ENCODE measurements around the gene CCDC170. TPM values are rescaled to one million over a fixed set of nuclear protein-coding genes. Genes with fewer than 3 reads are reported as not detected.
A peak's percentile ranks its signal among the peaks of the same experiment; 100 is the strongest.

CCDC170 gene
- total and polyA plus RNA-seq, 9 of the 15 experiments (the other 6 are each of a cell fraction or from before 2014, with no cell fraction given): 0.01 to 0.18 (median 0.05) TPM; not detected in 6

GRCh38 chr6:151524059-151524458 lies 30.2 kb downstream of the CCDC170 start:
- TF ChIP-seq ZFP36 (IDR thresholded peaks at IDR 0.05; ENCODE audit: low read depth, low read length, partially characterized antibody): peak; percentile 53
- no peak for TF ChIP-seq GTF2B (IDR thresholded peaks at IDR 0.05; ENCODE audit: extremely low read depth, insufficient read length)
- TF ChIP-seq ZNF277 (CRISPR knock-in tag; IDR thresholded peaks at IDR 0.05; ENCODE audit: borderline replicate concordance): no peak
- TF ChIP-seq TRIM24 (IDR thresholded peaks at IDR 0.05): 0 out of 4 replicates have a peak, but pooled peaks of 1 of the 2 experiments have one; percentile 21
- TF ChIP-seq HNRNPL (IDR thresholded peaks at IDR 0.05; ENCODE audit: low read depth, low read length): no peak
- TF ChIP-seq JUNB (CRISPR knock-in tag; conservative IDR thresholded peaks at IDR 0.05): no peak
- TF ChIP-seq THRAP3 (IDR thresholded peaks at IDR 0.05; ENCODE audit: borderline replicate concordance): no peak
- no peak for TF ChIP-seq E2F1 (CRISPR knock-in tag; IDR thresholded peaks at IDR 0.05)
- no peak for TF ChIP-seq ETV1 (tag; conservative IDR thresholded peaks at IDR 0.05; ENCODE audit: low read depth)
- TF ChIP-seq STAG1 (CRISPR knock-in tag; IDR thresholded peaks at IDR 0.05; ENCODE audit: borderline replicate concordance): no peak
- no peak for TF ChIP-seq ZC3H4 (CRISPR knock-in tag; IDR thresholded peaks at IDR 0.05; ENCODE audit: borderline replicate concordance)
- TF ChIP-seq CBFA2T3 (IDR thresholded peaks at IDR 0.05): 0 out of 2 replicates have a peak, but pooled peaks have one; percentile 25
- no peak for TF ChIP-seq MLX (CRISPR knock-in tag; conservative IDR thresholded peaks at IDR 0.05)
- no peak for TF ChIP-seq ZBTB8A (IDR thresholded peaks at IDR 0.05; ENCODE audit: partially characterized antibody)
- TF ChIP-seq EP300 (IDR thresholded peaks at IDR 0.05; ENCODE audit: low read length): no peak
- TF ChIP-seq ZNF512 (tag; IDR thresholded peaks at IDR 0.05): no peak
- CTCF ChIA-PET (ENCODE audit: low intra/inter-chr PET ratio): no interaction called here

More at GRCh38 chr6:151524059-151524458, 30.2 kb downstream of the CCDC170 start:
- ATAC-seq (no peak), FAIRE-seq (no peak), DNase-seq (ENCODE audit: extremely low read depth in 1 of 4, low spot score in 3 of 4) (peak in 1 of 4 experiments; percentile 5)
- in situ Hi-C loops (cut with MboI) (no loop called here), intact Hi-C loops (cut with micrococcal nuclease) (no loop called here)
- Histone ChIP-seq H3K9me3 (replicated peaks; ENCODE audit: control insufficient read depth, insufficient read depth, low read depth, low read length) (no peaks in the 10 kb centered on the region), H3K36me3 (ENCODE audit: control insufficient read depth, insufficient read depth, low read length) (no peaks in the 10 kb centered on the region), H3K79me2 (ENCODE audit: control insufficient read depth, insufficient read depth, low read length) (no peaks in the 10 kb centered on the region), H3K4me1 (replicated peaks in 1 of 2; ENCODE audit: control insufficient read depth in 2 of 2, insufficient read depth in 2 of 2, low read length in 2 of 2) (no peaks in the 10 kb centered on the region), H3K4me3 (no peak overlapping the region), H3K9me1 (ENCODE audit: control insufficient read depth, insufficient read depth, low read length) (no peaks in the 10 kb centered on the region), H4K20me1 (replicated peaks; ENCODE audit: control insufficient read depth, insufficient read depth, low read length) (no peaks in the 10 kb centered on the region), H3K9ac (ENCODE audit: insufficient read depth in 1 of 2, low read depth in 2 of 2, low read length in 2 of 2) (no peak overlapping the region), H3K27ac (ENCODE audit: extremely low read depth, low read depth, low read length) (no peak overlapping the region), H3K4me2 (ENCODE audit: insufficient read depth, low read length) (no peak overlapping the region), H2AFZ (ENCODE audit: low read depth, low read length) (no peak overlapping the region), H3K27me3 (ENCODE audit: control insufficient read depth in 2 of 2, insufficient read depth in 2 of 2, low read length in 2 of 2) (no peaks in the 10 kb centered on the region)
- 0% methylated on average over 2 of the region's 2 CpGs for WGBS (ENCODE audit: insufficient coverage, low coverage, missing lambda C conversion rate)
- POLR2A ChIA-PET: no interaction called here
- BruUV-seq (replicated peaks): no TSS peak
